ENCODE results near the gene MACROD2. TPM values are rescaled to one million over a fixed set of nuclear protein-coding genes. Genes with fewer than 3 reads are reported as not detected.
"Not testable (repeated sequence)": the region's sequence is repeated elsewhere in the genome, so short reads cannot be mapped to it uniquely, and the experiment has no call there.

Gene MACROD2
- total RNA-seq, 1 donor from 2014 or later, result 78.2 TPM

DNA sequence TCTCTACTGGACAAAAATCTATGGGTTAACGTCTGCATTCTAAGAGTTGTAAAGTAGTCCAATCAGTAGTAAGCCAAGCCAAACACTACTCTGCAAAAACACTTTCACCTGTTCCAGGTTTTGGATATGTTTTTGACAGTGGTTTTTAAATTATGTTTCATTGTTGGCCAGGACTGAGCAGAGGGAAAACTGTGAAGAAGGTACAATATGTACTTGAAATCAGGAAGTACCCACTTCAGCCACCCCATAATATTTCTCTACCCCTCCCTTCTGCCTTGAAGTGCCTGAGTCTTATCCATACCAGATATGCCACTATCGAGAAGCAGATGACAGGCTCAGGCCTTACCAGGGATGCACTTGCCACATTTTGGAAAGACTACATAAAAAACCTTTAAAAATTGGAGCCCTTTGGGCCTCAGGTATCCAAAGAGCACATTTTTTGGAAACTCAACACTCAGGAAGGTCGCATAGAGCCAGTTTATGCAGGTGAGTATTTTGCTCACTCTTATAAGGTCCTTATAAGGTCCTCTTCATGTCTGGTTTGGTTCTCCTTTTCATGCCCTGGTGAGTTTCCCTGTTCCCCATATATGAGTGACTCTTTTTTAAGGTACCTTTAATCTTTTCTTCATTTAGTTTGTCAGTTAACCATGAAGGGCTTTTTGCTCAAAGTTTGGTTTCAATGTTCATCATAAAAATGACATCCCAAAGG, 1201.4 kb downstream of the MACROD2 start:
- DNase-seq (no peak), ATAC-seq (peak; percentile 86)
- intact Hi-C loops (cut with DNase I), result no loop called here
- Histone ChIP-seq H3K27ac (peak overlapping the region; percentile 48), H3K4me1 (no peaks in the 10 kb centered on the region), H3K27me3 (no peaks in the 10 kb centered on the region), H3K9me3 (no peaks in the 10 kb centered on the region), H3K36me3 (no peaks in the 10 kb centered on the region), H3K4me3 (peak overlapping the region; percentile 38)
- TF ChIP-seq, protein P1, sequence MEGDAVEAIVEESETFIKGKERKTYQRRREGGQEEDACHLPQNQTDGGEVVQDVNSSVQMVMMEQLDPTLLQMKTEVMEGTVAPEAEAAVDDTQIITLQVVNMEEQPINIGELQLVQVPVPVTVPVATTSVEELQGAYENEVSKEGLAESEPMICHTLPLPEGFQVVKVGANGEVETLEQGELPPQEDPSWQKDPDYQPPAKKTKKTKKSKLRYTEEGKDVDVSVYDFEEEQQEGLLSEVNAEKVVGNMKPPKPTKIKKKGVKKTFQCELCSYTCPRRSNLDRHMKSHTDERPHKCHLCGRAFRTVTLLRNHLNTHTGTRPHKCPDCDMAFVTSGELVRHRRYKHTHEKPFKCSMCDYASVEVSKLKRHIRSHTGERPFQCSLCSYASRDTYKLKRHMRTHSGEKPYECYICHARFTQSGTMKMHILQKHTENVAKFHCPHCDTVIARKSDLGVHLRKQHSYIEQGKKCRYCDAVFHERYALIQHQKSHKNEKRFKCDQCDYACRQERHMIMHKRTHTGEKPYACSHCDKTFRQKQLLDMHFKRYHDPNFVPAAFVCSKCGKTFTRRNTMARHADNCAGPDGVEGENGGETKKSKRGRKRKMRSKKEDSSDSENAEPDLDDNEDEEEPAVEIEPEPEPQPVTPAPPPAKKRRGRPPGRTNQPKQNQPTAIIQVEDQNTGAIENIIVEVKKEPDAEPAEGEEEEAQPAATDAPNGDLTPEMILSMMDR (IDR thresholded peaks at IDR 0.05), result no peak

DNA sequence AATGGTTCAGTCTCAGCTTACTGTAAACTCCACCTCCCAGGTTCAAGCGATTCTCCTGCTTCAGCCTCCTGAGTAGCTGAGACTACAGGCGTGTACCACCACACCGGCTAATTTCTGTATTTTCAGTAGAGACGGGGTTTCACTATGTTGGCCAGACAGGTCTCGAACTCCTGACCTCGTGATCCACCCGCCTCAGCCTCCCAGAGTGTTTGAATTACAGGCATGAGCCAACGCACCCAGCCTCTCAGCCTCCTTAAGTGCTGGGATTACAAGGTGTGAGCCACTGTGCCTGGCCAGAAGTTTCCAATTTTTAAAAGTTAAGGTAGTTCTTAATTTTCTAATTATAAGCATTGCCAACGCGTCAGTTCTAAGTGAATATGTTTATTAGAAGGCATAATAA, 1202.7 kb downstream of the MACROD2 start:
- H3K27me3 ChIP-seq; H3K9me3 ChIP-seq; H3K36me3 ChIP-seq; H3K4me1 ChIP-seq; intact Hi-C loops (cut with DNase I): not testable (repeated sequence)
- Histone ChIP-seq H3K27ac (peak overlapping the region; percentile 33), H3K4me3 (peak overlapping the region; percentile 38)
- ATAC-seq, result peak; percentile 42
- peak; percentile 60 for DNase-seq

DNA sequence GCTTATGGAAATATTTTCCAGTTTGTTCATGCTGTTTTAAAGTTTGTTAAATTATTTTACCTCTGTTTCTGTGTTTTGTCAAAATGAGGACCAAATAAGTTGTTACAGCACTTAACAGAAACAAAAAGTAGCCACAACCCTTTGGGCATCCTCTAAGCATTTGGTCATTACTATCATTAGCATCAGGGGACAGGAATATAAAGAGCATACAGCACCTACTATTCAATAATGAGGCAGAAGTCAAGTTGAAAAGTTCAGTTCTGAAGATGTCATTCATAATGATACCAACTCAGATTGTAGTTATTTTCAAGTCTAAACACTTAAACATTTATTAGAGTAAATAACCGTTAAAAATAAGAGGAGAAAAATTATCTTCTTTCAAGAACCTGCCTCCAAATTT, 1204.4 kb downstream of the MACROD2 start:
- Histone ChIP-seq H3K27ac (no peak overlapping the region), H3K9me3 (no peaks in the 10 kb centered on the region), H3K27me3 (no peaks in the 10 kb centered on the region), H3K4me1 (no peaks in the 10 kb centered on the region), H3K4me3 (peak overlapping the region; percentile 38), H3K36me3 (no peaks in the 10 kb centered on the region)
- DNase-seq, result no peak
- TF ChIP-seq, protein P1 (IDR thresholded peaks at IDR 0.05), result no peak
- intact Hi-C loops (cut with DNase I), result no loop called here
- no peak for ATAC-seq

DNA sequence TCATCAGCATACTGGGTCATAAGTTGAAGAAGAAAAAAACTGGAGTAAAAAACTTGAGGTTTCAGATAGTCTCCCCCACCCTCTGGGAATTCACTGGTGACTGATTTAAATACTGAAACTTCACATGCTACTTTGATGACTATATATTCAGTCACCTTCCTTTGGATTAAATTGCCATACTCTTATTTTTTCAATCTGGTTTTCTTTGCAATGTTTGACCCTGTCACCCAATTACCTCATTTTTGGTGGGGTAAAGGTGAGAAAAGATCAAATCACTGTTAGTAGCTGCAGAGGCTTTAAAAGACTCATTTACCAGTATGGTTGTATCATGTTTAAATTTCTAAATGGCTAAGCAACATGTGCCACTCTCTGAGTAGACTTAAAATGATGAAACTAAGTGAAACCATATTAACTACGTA, 1204.8 kb downstream of the MACROD2 start:
- intact Hi-C loops (cut with DNase I), result no loop called here
- no peak for DNase-seq
- ATAC-seq, result no peak

DNA sequence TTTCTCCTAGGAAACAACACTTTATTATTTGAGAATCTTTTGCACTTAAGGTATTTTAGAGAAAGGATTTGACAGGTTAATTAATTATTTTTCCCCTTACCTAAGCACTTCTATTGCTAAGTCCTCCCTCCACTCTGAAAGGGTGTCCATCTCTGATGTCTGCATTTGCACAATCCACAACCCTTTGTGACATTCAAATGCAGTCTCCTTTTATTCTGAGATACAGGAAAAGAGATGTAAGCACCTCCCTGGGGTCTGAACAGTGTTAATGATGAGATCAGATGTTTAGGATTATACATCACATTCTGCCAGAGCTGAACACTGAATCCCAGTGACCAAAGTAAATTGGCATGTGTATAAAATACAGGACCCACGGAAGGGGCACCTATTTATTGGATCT, 1206.3 kb downstream of the MACROD2 start:
- Histone ChIP-seq H3K36me3 (no peaks in the 10 kb centered on the region), H3K4me1 (no peaks in the 10 kb centered on the region), H3K27me3 (no peaks in the 10 kb centered on the region), H3K27ac (no peak overlapping the region), H3K4me3 (no peak overlapping the region), H3K9me3 (no peaks in the 10 kb centered on the region)
- TF ChIP-seq, protein P1 (IDR thresholded peaks at IDR 0.05), result no peak
- no peak for ATAC-seq
- intact Hi-C loops (cut with DNase I), result no loop called here
- DNase-seq, result no peak

More for the DNA sequence above, 1204.8 kb downstream of the MACROD2 start:
- no peaks in the 10 kb centered on the region for H3K36me3 ChIP-seq
- no peak overlapping the region for H3K27ac ChIP-seq
- no peaks in the 10 kb centered on the region for H3K27me3 ChIP-seq
- TF ChIP-seq, protein P1 (IDR thresholded peaks at IDR 0.05), result no peak
- H3K9me3 ChIP-seq, result no peaks in the 10 kb centered on the region
- no peak overlapping the region for H3K4me3 ChIP-seq
- no peaks in the 10 kb centered on the region for H3K4me1 ChIP-seq

DNA sequence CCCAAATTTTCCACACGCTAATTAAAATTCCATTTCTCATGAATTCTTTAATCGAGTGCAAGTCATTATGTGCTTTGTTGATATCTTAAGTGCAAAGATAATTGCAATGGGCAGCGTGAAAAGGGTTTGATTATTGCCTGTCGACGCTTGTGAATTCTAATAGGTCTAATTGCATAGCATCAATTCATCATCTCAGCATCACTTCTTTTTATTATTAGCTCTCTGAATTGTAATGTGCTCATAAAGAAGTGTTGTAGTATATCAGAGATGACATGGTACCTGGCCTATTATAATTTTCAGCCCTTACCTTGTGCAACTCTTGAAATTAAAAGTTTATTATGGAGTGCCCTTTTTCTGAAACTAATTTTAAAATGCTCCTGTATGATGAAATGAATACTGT, 1208.9 kb downstream of the MACROD2 start:
- H3K4me1 ChIP-seq, result no peaks in the 10 kb centered on the region
- no peak overlapping the region for H3K4me3 ChIP-seq
- H3K36me3 ChIP-seq, result no peaks in the 10 kb centered on the region
- no peak overlapping the region for H3K27ac ChIP-seq
- H3K27me3 ChIP-seq, result no peaks in the 10 kb centered on the region
- intact Hi-C loops (cut with DNase I), result no loop called here
- TF ChIP-seq, protein P1 (IDR thresholded peaks at IDR 0.05), result no peak
- ATAC-seq, result no peak
- peaks cover 7% of the 10 kb centered on the region for H3K9me3 ChIP-seq
- no peak for DNase-seq

Data from upper lobe of right lung (tissue), 1 donor.